Measurements from ENCODE around the gene RHOD. TPM values are rescaled to one million over a fixed set of nuclear protein-coding genes. Genes with fewer than 3 reads are reported as not detected.

The RHOD gene
- polyA plus RNA-seq, 4 donors, result 10.2 to 36.5 (median 32.2) TPM

GRCh38 chr11:67102664-67103063 is 46.0 kb downstream of the RHOD start:
- Histone ChIP-seq H3K4me3 (ENCODE audit: low read depth in 1 of 3, low read length in 3 of 3) (no peak overlapping the region), H3K36me3 (ENCODE audit: control insufficient read depth in 3 of 3, insufficient read depth in 2 of 3, low read depth in 1 of 3, low read length in 3 of 3) (no peaks in the 10 kb centered on the region), H3K9me3 (ENCODE audit: control insufficient read depth in 2 of 2, insufficient read depth in 1 of 2, low read depth in 1 of 2, low read length in 1 of 2) (no peaks in the 10 kb centered on the region), H3K4me1 (ENCODE audit: control insufficient read depth in 3 of 3, insufficient read depth in 2 of 3, low read depth in 1 of 3, low read length in 2 of 3) (no peaks in the 10 kb centered on the region), H3K27ac (ENCODE audit: low read depth in 1 of 3, low read length in 2 of 3) (no peak overlapping the region), H3K27me3 (ENCODE audit: control insufficient read depth in 3 of 3, insufficient read depth in 3 of 3, low read length in 3 of 3) (no peaks in the 10 kb centered on the region)
- FAIRE-seq, result no peak
- WGBS, 3 donors, result 85 to 93% (median 88%) methylated on average over 8 of the region's 8 CpGs
- DNase-seq, result no peak

GRCh38 chr11:67105964-67106363 is 49.3 kb downstream of the RHOD start:
- DNase-seq, result no peak
- no peak for FAIRE-seq
- no peaks in the 10 kb centered on the region for H3K4me1 ChIP-seq (ENCODE audit: control insufficient read depth in 3 of 3, insufficient read depth in 2 of 3, low read depth in 1 of 3, low read length in 2 of 3)
- H3K36me3 ChIP-seq (ENCODE audit: control insufficient read depth in 3 of 3, insufficient read depth in 2 of 3, low read depth in 1 of 3, low read length in 3 of 3), result no peaks in the 10 kb centered on the region
- H3K4me3 ChIP-seq (ENCODE audit: low read depth in 1 of 3, low read length in 3 of 3), result no peak overlapping the region
- no peak overlapping the region for H3K27ac ChIP-seq (ENCODE audit: low read depth in 1 of 3, low read length in 2 of 3)
- no peaks in the 10 kb centered on the region for H3K27me3 ChIP-seq (ENCODE audit: control insufficient read depth in 3 of 3, insufficient read depth in 3 of 3, low read length in 3 of 3)
- H3K9me3 ChIP-seq (ENCODE audit: control insufficient read depth in 2 of 2, insufficient read depth in 1 of 2, low read depth in 1 of 2, low read length in 1 of 2), result no peaks in the 10 kb centered on the region
- WGBS, 3 donors, result 86 to 100% (median 87%) methylated on average over 2 of the region's 2 CpGs

- Histone ChIP-seq H3K36me3 (ENCODE audit: control insufficient read depth in 3 of 3, insufficient read depth in 2 of 3, low read depth in 1 of 3, low read length in 3 of 3) (no peaks in the 10 kb centered on the region), H3K27me3 (ENCODE audit: control insufficient read depth in 3 of 3, insufficient read depth in 3 of 3, low read length in 3 of 3) (no peaks in the 10 kb centered on the region), H3K9me3 (ENCODE audit: control insufficient read depth in 2 of 2, insufficient read depth in 1 of 2, low read depth in 1 of 2, low read length in 1 of 2) (no peaks in the 10 kb centered on the region), H3K4me3 (ENCODE audit: low read depth in 1 of 3, low read length in 3 of 3) (no peak overlapping the region), H3K4me1 (ENCODE audit: control insufficient read depth in 3 of 3, insufficient read depth in 2 of 3, low read depth in 1 of 3, low read length in 2 of 3) (peaks cover 0 to 26% (median 0%) of the 10 kb centered on the region in 3 donors), H3K27ac (ENCODE audit: low read depth in 1 of 3, low read length in 2 of 3) (no peak overlapping the region)
- FAIRE-seq (no peak), DNase-seq (no peak)
- WGBS, 3 donors, result 74 to 79% (median 78%) methylated on average over 1 of the region's 1 CpG
Observed at GRCh38 chr11:67111261-67111660, 54.6 kb downstream of the RHOD start.

DNA sequence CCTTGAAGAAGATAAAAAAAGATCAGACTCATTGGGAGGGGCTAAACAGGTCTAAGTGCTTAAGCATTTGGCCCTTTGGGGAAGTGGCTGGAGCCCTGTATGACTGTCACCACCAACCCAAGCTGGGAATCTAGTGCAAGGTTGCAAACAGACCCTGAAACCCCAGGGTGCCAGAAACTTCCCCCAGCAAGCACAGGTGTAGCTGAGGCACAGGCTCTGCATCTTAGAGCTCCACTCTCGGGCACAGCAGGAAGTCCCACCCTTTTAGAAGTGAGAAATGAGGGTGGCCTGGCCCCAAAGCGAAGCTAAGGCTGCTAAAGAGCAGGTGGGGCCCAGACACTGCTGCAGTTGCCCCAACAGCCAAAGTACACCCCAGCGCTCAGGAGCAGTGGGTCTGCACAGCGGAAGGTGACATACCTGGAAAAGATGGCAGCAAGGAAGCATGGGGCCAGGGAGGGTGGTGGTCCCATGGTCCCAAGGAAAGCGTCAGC is 56.6 kb downstream of the RHOD start:
- Histone ChIP-seq H3K4me3 (ENCODE audit: low read depth in 1 of 3, low read length in 3 of 3) (no peak overlapping the region), H3K27me3 (ENCODE audit: control insufficient read depth in 3 of 3, insufficient read depth in 3 of 3, low read length in 3 of 3) (no peaks in the 10 kb centered on the region), H3K4me1 (ENCODE audit: control insufficient read depth in 3 of 3, insufficient read depth in 2 of 3, low read depth in 1 of 3, low read length in 2 of 3) (peaks cover 0 to 37% (median 0%) of the 10 kb centered on the region in 3 donors), H3K9me3 (ENCODE audit: control insufficient read depth in 2 of 2, insufficient read depth in 1 of 2, low read depth in 1 of 2, low read length in 1 of 2) (no peaks in the 10 kb centered on the region), H3K27ac (ENCODE audit: low read depth in 1 of 3, low read length in 2 of 3) (peak overlapping the region in 1 of 3 donors; percentile 5), H3K36me3 (ENCODE audit: control insufficient read depth in 3 of 3, insufficient read depth in 2 of 3, low read depth in 1 of 3, low read length in 3 of 3) (no peaks in the 10 kb centered on the region)
- DNase-seq (no peak), FAIRE-seq (no peak)
- 77 to 82% (median 81%) methylated on average over 5 of the region's 5 CpGs for WGBS, 3 donors

DNA sequence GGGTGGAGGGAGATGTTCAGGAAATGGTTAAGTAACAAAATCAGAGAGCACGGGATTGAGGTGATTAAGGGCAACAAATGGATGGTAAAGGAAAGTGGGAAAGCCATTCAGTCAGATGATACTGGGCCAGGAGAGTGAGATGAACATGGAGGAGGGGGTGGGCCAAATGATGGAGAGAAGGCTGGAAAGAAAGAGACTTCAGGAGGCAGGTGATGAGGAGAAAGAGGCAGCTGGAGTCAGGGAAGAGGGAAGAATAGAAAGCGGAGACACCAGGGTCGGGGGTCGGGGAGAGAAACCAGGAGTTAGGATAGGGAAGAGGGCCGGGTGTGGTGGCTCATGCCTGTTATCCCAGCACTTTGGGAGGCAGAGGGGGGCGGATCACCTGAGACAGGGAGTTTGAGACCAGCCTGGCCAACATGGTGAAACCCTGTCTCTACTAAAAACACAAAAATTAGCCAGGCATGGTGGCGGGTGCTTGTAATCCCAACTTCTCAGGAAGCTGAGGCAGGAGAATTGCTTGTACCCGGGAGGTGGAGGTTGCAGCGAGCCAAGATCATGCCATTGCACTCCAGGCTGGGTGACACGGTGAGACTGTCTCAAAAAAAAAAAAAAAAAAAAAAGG is 57.7 kb downstream of the RHOD start:
- DNase-seq (no peak), FAIRE-seq (no peak)
- no peak overlapping the region for H3K4me3 ChIP-seq (ENCODE audit: low read depth in 1 of 3, low read length in 3 of 3)
- no peaks in the 10 kb centered on the region for H3K36me3 ChIP-seq (ENCODE audit: control insufficient read depth in 3 of 3, insufficient read depth in 2 of 3, low read depth in 1 of 3, low read length in 3 of 3)
- H3K27me3 ChIP-seq (ENCODE audit: control insufficient read depth in 3 of 3, insufficient read depth in 3 of 3, low read length in 3 of 3), result no peaks in the 10 kb centered on the region
- WGBS, 3 donors, result 25 to 75% (median 51%) methylated on average over 10 of the region's 10 CpGs
- H3K9me3 ChIP-seq (ENCODE audit: control insufficient read depth in 2 of 2, insufficient read depth in 1 of 2, low read depth in 1 of 2, low read length in 1 of 2), result no peaks in the 10 kb centered on the region
- H3K4me1 ChIP-seq (ENCODE audit: control insufficient read depth in 3 of 3, insufficient read depth in 2 of 3, low read depth in 1 of 3, low read length in 2 of 3), result peaks cover 0 to 37% (median 0%) of the 10 kb centered on the region in 3 donors
- peak overlapping the region in 2 of 3 donors; percentile 22 to 44 for H3K27ac ChIP-seq (ENCODE audit: low read depth in 1 of 3, low read length in 2 of 3)

GRCh38 chr11:67116758-67117105 is 60.1 kb downstream of the RHOD start:
- no peak for DNase-seq
- Histone ChIP-seq H3K9me3 (ENCODE audit: control insufficient read depth in 2 of 2, insufficient read depth in 1 of 2, low read depth in 1 of 2, low read length in 1 of 2) (no peaks in the 10 kb centered on the region), H3K27me3 (ENCODE audit: control insufficient read depth in 3 of 3, insufficient read depth in 3 of 3, low read length in 3 of 3) (no peaks in the 10 kb centered on the region), H3K36me3 (ENCODE audit: control insufficient read depth in 3 of 3, insufficient read depth in 2 of 3, low read depth in 1 of 3, low read length in 3 of 3) (no peaks in the 10 kb centered on the region), H3K27ac (ENCODE audit: low read depth in 1 of 3, low read length in 2 of 3) (no peak overlapping the region), H3K4me1 (ENCODE audit: control insufficient read depth in 3 of 3, insufficient read depth in 2 of 3, low read depth in 1 of 3, low read length in 2 of 3) (peaks cover 0 to 39% (median 0%) of the 10 kb centered on the region in 3 donors), H3K4me3 (ENCODE audit: low read depth in 1 of 3, low read length in 3 of 3) (no peak overlapping the region)
- WGBS, 3 donors, result 71 to 78% (median 76%) methylated on average over 3 of the region's 3 CpGs
- FAIRE-seq, result no peak

GRCh38 chr11:67117176-67117575 is 60.5 kb downstream of the RHOD start:
- no peak for FAIRE-seq
- Histone ChIP-seq H3K27ac (ENCODE audit: low read depth in 1 of 3, low read length in 2 of 3) (peak overlapping the region; percentile 68 to 99 (median 99)), H3K4me3 (ENCODE audit: low read depth in 1 of 3, low read length in 3 of 3) (peak overlapping the region in 2 of 3 donors; percentile 18 to 93), H3K36me3 (ENCODE audit: control insufficient read depth in 3 of 3, insufficient read depth in 2 of 3, low read depth in 1 of 3, low read length in 3 of 3) (peaks cover 0 to under 1% (median 0%) of the 10 kb centered on the region in 3 donors), H3K4me1 (ENCODE audit: control insufficient read depth in 3 of 3, insufficient read depth in 2 of 3, low read depth in 1 of 3, low read length in 2 of 3) (peaks cover 0 to 42% (median under 1%) of the 10 kb centered on the region in 3 donors), H3K27me3 (ENCODE audit: control insufficient read depth in 3 of 3, insufficient read depth in 3 of 3, low read length in 3 of 3) (no peaks in the 10 kb centered on the region), H3K9me3 (ENCODE audit: control insufficient read depth in 2 of 2, insufficient read depth in 1 of 2, low read depth in 1 of 2, low read length in 1 of 2) (no peaks in the 10 kb centered on the region)
- WGBS, 3 donors, result 75 to 86% (median 80%) methylated on average over 7 of the region's 7 CpGs
- no peak for DNase-seq

- Histone ChIP-seq H3K4me1 (ENCODE audit: control insufficient read depth in 3 of 3, insufficient read depth in 2 of 3, low read depth in 1 of 3, low read length in 2 of 3) (peaks cover 0 to 42% (median 2%) of the 10 kb centered on the region in 3 donors), H3K36me3 (ENCODE audit: control insufficient read depth in 3 of 3, insufficient read depth in 2 of 3, low read depth in 1 of 3, low read length in 3 of 3) (peaks cover 0 to 5% (median 0%) of the 10 kb centered on the region in 3 donors), H3K27ac (ENCODE audit: low read depth in 1 of 3, low read length in 2 of 3) (peak overlapping the region; percentile 96 to 99 (median 99)), H3K27me3 (ENCODE audit: control insufficient read depth in 3 of 3, insufficient read depth in 3 of 3, low read length in 3 of 3) (no peaks in the 10 kb centered on the region), H3K9me3 (ENCODE audit: control insufficient read depth in 2 of 2, insufficient read depth in 1 of 2, low read depth in 1 of 2, low read length in 1 of 2) (no peaks in the 10 kb centered on the region), H3K4me3 (ENCODE audit: low read depth in 1 of 3, low read length in 3 of 3) (peak overlapping the region; percentile 18 to 93 (median 65))
- 15 to 32% (median 32%) methylated on average over 42 to 65 of the region's 65 CpGs for WGBS, 3 donors
- DNase-seq (peak in 1 of 2 donors; percentile 58), FAIRE-seq (no peak)
Observed at GRCh38 chr11:67117672-67118180, 61.1 kb downstream of the RHOD start.

All from small intestine (tissue), 7 donors.